Lower leg skin (tissue), 4 donors: ENCODE measurements around the gene PREX1. TPM values are rescaled to one million over a fixed set of nuclear protein-coding genes. Genes with fewer than 3 reads are reported as not detected.

Experiments used
- DNase-seq, 2 donors: peaks; one replicate each; pipeline ENCODE4 v3.0.0-alpha.2; 2019; ENCODE audit warnings: low spot score in 2 of 2
- H3K4me3 ChIP-seq: fragments of 200-600 bp; sonication (generic); 2 replicates; pipeline ENCODE4 v1.5.1; 2017; ENCODE audit warnings: mild to moderate bottlenecking, low read depth; ENCODE audit not compliant: poor library complexity, severe bottlenecking
- CTCF ChIP-seq, 3 donors: fragments of 450-650 bp; IDR thresholded peaks; one replicate each; pipeline ENCODE4 v1.5.1; 2016; ENCODE audit warnings: antibody characterized with exemption in 3 of 3, mild to moderate bottlenecking in 3 of 3, moderate library complexity in 2 of 3
- POLR2A ChIP-seq, 2 donors: fragments of 450-650 bp; IDR thresholded peaks; one replicate each; pipeline ENCODE4 v1.6.1; 2016 to 2017; ENCODE audit warnings: antibody characterized with exemption in 2 of 2, mild to moderate bottlenecking in 1 of 2, moderate library complexity in 1 of 2
- WGBS, 2 donors: methylation state at CpG; one replicate each; pipeline ENCODE4 v1.1.5; 2018; 5-methylcytosine and 5-hydroxymethylcytosine counted together
- intact Hi-C: fragments of 100-400 bp; cut with DNase I; formaldehyde crosslinking; loops from one replicate; pipeline ENCODE4 v1.15.0; 2023; ENCODE audit warnings: low total_unique reads
- total RNA-seq, 4 donors: library from RNA; depleted of rRNA; stranded (reverse); fragments of >200 nt; gene quantifications; one replicate each; pipeline ENCODE4 v1.1.0, GENCODE V29; 2016

Gene PREX1
- total RNA-seq, 4 donors from 2014 or later: 5.4 to 18.6 (median 7.9) TPM

GRCh38 chr20:48739395-48740291, 88.2 kb downstream of the PREX1 start:
- TF ChIP-seq CTCF (IDR thresholded peaks at IDR 0.05) (no peak), POLR2A (IDR thresholded peaks at IDR 0.05) (no peak)
- WGBS, 2 donors: 70 to 71% methylated on average over 8 of the region's 8 CpGs
- H3K4me3 ChIP-seq: no peak overlapping the region
- no peak for DNase-seq
- intact Hi-C loops: no loop called here

DNA sequence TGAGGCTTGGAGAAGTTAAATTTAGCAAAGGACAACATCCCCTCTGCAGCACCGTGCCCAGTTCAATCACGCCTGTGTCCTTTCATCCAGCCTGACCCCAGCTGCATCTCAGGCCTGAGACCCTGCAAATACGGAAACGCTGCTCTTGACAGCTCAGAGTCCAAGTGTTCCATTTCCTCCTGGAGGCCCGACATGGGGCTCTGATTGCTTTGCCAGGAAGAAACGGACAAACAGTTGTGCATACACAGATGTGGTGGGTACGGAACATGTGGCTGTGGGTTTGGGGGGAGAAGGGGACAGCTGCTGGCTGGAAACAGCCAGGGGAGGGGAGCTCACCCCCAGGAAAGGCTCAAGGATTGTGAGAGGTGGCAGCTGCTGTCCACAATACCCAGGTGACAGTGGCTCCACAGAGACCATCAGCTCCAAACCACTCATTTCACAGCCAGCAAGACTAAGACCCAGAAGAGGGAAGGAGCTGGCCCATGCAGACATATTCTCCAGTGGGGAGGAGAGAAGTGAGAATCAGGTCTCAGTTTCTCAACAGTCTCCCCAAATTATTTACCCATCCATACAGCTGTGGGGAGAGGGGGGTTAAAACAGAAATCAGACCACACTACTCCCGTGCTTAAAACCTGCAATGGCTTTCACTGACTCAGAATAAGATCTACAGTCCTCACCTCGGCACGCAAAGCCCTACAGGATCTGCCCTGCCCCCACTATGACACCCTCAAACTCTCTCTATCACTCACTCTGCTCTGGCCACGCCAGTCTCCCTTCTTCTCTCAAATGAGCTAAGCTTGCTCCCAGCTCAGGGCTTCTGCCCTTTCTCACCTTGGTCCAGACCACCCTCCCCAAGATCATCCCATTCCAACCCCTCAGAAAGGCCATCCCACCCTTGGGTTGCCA, 89.1 kb downstream of the PREX1 start:
- no peak for TF ChIP-seq CTCF (IDR thresholded peaks at IDR 0.05)
- no peak for TF ChIP-seq POLR2A (IDR thresholded peaks at IDR 0.05)
- H3K4me3 ChIP-seq: no peak overlapping the region
- 48 to 62% methylated on average over 11 of the region's 11 CpGs for WGBS, 2 donors
- no peak for DNase-seq
- intact Hi-C loops: no loop called here

DNA sequence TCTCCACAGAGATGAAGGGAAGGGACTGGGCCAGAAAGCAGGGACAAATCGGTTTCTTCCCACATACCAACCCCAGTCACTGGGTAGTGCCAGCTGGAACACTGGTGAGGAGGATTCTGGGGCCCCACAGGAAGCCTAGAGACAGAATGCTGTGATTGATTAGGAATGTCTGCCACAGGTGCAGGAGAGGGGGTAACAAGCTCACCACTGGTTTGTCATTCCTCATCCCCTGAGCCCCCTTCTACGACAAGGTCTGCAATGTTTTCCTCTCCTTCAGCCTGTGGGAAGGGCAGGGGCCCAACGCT, 89.8 kb downstream of the PREX1 start:
- TF ChIP-seq CTCF (IDR thresholded peaks at IDR 0.05) (no peak), POLR2A (IDR thresholded peaks at IDR 0.05) (no peak)
- no peak overlapping the region for H3K4me3 ChIP-seq
- intact Hi-C loops: no loop called here
- no peak for DNase-seq
- 39 to 51% methylated on average over 3 of the region's 3 CpGs for WGBS, 2 donors

- intact Hi-C loops: no loop called here
- no peak overlapping the region for H3K4me3 ChIP-seq
- WGBS, 2 donors: 86 to 88% methylated on average over 8 of the region's 8 CpGs
- no peak for DNase-seq
- TF ChIP-seq CTCF (IDR thresholded peaks at IDR 0.05) (no peak), POLR2A (IDR thresholded peaks at IDR 0.05) (no peak)
Observed at GRCh38 chr20:48737434-48738093, 90.2 kb downstream of the PREX1 start.

GRCh38 chr20:48736636-48737035, 91.2 kb downstream of the PREX1 start:
- intact Hi-C loops: no loop called here
- WGBS, 2 donors: 81 to 94% methylated on average over 2 of the region's 2 CpGs

More at GRCh38 chr20:48736636-48737035, 91.2 kb downstream of the PREX1 start:
- H3K4me3 ChIP-seq: no peak overlapping the region
- TF ChIP-seq POLR2A (IDR thresholded peaks at IDR 0.05) (no peak), CTCF (IDR thresholded peaks at IDR 0.05) (no peak)
- DNase-seq: no peak
